Measurements from ENCODE around the gene RASAL2. TPM values are rescaled to one million over a fixed set of nuclear protein-coding genes. Genes with fewer than 3 reads are reported as not detected.

RASAL2 gene
- total RNA-seq, 1 experiment from 2014 or later, result 31.6 TPM

- no TSS peak for BruUV-seq (replicated peaks)
- Histone ChIP-seq H3K27ac (ENCODE audit: low read length) (no peak overlapping the region), H3K4me3 (ENCODE audit: low read depth in 2 of 2, low read length in 2 of 2) (no peak overlapping the region), H3K36me3 (ENCODE audit: control insufficient read depth, insufficient read depth, low read length) (peaks cover 7% of the 10 kb centered on the region), H3K4me1 (ENCODE audit: control insufficient read depth, insufficient read depth, low read length) (no peaks in the 10 kb centered on the region), H3K27me3 (ENCODE audit: control insufficient read depth, insufficient read depth, low read length) (no peaks in the 10 kb centered on the region), H3K9me3 (ENCODE audit: control insufficient read depth, insufficient read depth, low read depth, low read length) (no peaks in the 10 kb centered on the region)
- no peak for TF ChIP-seq TCF7L2 (IDR thresholded peaks at IDR 0.05; ENCODE audit: low read depth, low read length)
- TF ChIP-seq CTCF (IDR thresholded peaks at IDR 0.05), result no peak
- no peak for TF ChIP-seq REST (IDR thresholded peaks at IDR 0.05; ENCODE audit: insufficient read depth in 1 of 2, low read depth in 2 of 2, low read length in 1 of 2)
- TF ChIP-seq POLR2AphosphoS5 (IDR thresholded peaks at IDR 0.05; ENCODE audit: low read depth, low read length), result no peak
- TF ChIP-seq SIN3A (IDR thresholded peaks at IDR 0.05; ENCODE audit: borderline replicate concordance, insufficient read depth, low read depth, low read length), result no peak
- POLR2A ChIA-PET, result no interaction called here
- in situ Hi-C loops (cut with HindIII; ENCODE audit: low pct_unique_long_range_greater_than_20kb, low sequenced_read_pairs), result no loop called here
- CTCF ChIA-PET, result no interaction called here
- intact Hi-C loops (cut with micrococcal nuclease; ENCODE audit: unreplicated experiment), result no loop called here
- ATAC-seq (no peak), DNase-seq (ENCODE audit: low read depth, low spot score) (no peak)
These were observed 373.9 kb downstream of the RASAL2 start for GRCh38 chr1:178467837-178468236.

- no peaks in the 10 kb centered on the region for H3K9me3 ChIP-seq (ENCODE audit: control insufficient read depth, insufficient read depth, low read depth, low read length)
- TF ChIP-seq CTCF (IDR thresholded peaks at IDR 0.05) (no peak), POLR2AphosphoS5 (IDR thresholded peaks at IDR 0.05; ENCODE audit: low read depth, low read length) (no peak), TCF7L2 (IDR thresholded peaks at IDR 0.05; ENCODE audit: low read depth, low read length) (no peak), REST (IDR thresholded peaks at IDR 0.05; ENCODE audit: insufficient read depth in 1 of 2, low read depth in 2 of 2, low read length in 1 of 2) (no peak), SIN3A (IDR thresholded peaks at IDR 0.05; ENCODE audit: borderline replicate concordance, insufficient read depth, low read depth, low read length) (no peak)
- no peak overlapping the region for H3K27ac ChIP-seq (ENCODE audit: low read length)
- ATAC-seq (peak; percentile 42; the same call in 1 of the 2 replicates), DNase-seq (ENCODE audit: low read depth, low spot score) (no peak)
- peaks cover 7% of the 10 kb centered on the region for H3K36me3 ChIP-seq (ENCODE audit: control insufficient read depth, insufficient read depth, low read length)
- CTCF ChIA-PET, result no interaction called here
- no TSS peak for BruUV-seq (replicated peaks)
- POLR2A ChIA-PET, result no interaction called here
- no peaks in the 10 kb centered on the region for H3K4me1 ChIP-seq (ENCODE audit: control insufficient read depth, insufficient read depth, low read length)
- no peaks in the 10 kb centered on the region for H3K27me3 ChIP-seq (ENCODE audit: control insufficient read depth, insufficient read depth, low read length)
- in situ Hi-C loops (cut with HindIII; ENCODE audit: low pct_unique_long_range_greater_than_20kb, low sequenced_read_pairs) (no loop called here), intact Hi-C loops (cut with micrococcal nuclease; ENCODE audit: unreplicated experiment) (no loop called here)
- no peak overlapping the region for H3K4me3 ChIP-seq (ENCODE audit: low read depth in 2 of 2, low read length in 2 of 2)
These were observed 376.6 kb downstream of the RASAL2 start for GRCh38 chr1:178470411-178470960.
